ENCODE measurements around the gene CARS2. TPM values are rescaled to one million over a fixed set of nuclear protein-coding genes. Genes with fewer than 3 reads are reported as not detected.
A peak's percentile ranks its signal among the peaks of the same experiment; 100 is the strongest.

CARS2 gene
- total RNA-seq, 4 donors from 2014 or later: 40.0 to 398 (median 65.2) TPM

- DNase-seq (ENCODE audit: low spot score): peak; percentile 93
- peak; percentile 78 for ATAC-seq (ENCODE audit: low FRiP score)
- TF ChIP-seq, protein P1, sequence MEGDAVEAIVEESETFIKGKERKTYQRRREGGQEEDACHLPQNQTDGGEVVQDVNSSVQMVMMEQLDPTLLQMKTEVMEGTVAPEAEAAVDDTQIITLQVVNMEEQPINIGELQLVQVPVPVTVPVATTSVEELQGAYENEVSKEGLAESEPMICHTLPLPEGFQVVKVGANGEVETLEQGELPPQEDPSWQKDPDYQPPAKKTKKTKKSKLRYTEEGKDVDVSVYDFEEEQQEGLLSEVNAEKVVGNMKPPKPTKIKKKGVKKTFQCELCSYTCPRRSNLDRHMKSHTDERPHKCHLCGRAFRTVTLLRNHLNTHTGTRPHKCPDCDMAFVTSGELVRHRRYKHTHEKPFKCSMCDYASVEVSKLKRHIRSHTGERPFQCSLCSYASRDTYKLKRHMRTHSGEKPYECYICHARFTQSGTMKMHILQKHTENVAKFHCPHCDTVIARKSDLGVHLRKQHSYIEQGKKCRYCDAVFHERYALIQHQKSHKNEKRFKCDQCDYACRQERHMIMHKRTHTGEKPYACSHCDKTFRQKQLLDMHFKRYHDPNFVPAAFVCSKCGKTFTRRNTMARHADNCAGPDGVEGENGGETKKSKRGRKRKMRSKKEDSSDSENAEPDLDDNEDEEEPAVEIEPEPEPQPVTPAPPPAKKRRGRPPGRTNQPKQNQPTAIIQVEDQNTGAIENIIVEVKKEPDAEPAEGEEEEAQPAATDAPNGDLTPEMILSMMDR (IDR thresholded peaks at IDR 0.05): no peak
Measured at GRCh38 chr13:110715395-110716246, 9.7 kb upstream of the CARS2 start.

- DNase-seq (ENCODE audit: low spot score) (peak; percentile 31), ATAC-seq (ENCODE audit: low FRiP score) (no peak)
- TF ChIP-seq, protein P1 (IDR thresholded peaks at IDR 0.05): no peak
Measured at GRCh38 chr13:110714797-110715394, 9.0 kb upstream of the CARS2 start.

- ATAC-seq (ENCODE audit: low FRiP score) (no peak), DNase-seq (ENCODE audit: low spot score) (no peak)
- TF ChIP-seq, protein P1 (IDR thresholded peaks at IDR 0.05): no peak
Measured at GRCh38 chr13:110713981-110714796, 8.3 kb upstream of the CARS2 start.

DNA sequence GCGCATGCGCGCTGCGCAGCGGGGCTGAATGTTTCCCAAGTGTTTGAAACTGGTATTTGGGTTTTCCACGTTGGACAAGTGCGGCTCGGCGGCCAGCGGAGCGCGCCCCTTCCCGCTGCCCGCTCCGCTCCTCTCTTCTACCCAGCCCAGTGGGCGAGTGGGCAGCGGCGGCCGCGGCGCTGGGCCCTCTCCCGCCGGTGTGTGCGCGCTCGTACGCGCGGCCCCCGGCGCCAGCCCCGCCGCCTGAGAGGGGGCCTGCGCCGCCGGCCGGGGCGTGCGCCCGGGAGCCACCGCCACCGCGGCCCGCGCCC, 7.7 kb upstream of the CARS2 start, which contains the start of gene ING1:
Gene ING1 (plus strand): TSS at position 59 of the 311 bp plus-strand sequence. CDS start 450 bp downstream, outside the sequence.
- no peak for DNase-seq (ENCODE audit: low spot score)
- TF ChIP-seq, protein P1 (IDR thresholded peaks at IDR 0.05): no peak
- no peak for ATAC-seq (ENCODE audit: low FRiP score)

- DNase-seq (ENCODE audit: low spot score) (peak; percentile 90), ATAC-seq (ENCODE audit: low FRiP score) (peak; percentile 78)
- TF ChIP-seq, protein P1 (IDR thresholded peaks at IDR 0.05): no peak
Measured at GRCh38 chr13:110712849-110713641, 7.1 kb upstream of the CARS2 start.

DNA sequence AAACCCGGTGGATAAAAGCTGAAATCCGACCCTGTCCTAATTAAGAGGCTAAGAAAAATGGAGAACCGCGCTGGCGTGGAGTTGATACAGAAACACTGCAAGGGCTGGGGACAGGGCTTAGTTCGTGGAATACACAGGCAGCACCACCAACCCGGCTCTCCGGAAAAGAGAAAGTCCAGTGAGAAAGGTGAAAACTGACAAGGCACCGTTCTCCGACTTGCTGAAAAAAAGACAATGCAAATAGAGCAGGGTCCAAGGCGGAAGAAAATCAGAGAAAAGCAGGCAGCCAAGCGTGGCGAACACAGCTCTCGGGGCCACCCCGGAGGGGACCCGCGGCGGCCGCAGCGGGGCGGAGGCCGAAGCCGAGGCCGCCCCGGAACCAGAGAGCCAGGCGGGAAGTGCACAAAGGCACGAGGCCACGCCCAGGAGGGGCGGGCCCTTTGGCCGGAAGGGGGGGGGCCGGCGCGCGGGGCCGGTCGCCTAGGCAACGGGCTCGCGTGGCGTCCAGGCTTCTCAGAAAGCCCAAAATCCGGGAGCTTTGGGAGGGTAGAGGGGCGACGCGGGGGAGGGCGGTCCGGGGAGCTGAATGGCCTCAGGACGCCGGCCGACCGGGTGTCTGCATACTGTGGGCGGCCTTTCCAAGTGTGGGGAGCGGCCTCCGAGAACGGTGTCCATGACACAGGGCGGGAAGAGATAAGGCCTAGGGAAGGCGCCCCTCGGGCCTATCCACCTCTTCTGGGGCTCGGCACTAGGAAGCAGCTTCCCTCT, 6.3 kb upstream of the CARS2 start:
- TF ChIP-seq, protein P1 (IDR thresholded peaks at IDR 0.05): no peak

More for the DNA sequence above, 6.3 kb upstream of the CARS2 start:
- peak; percentile 38 for DNase-seq (ENCODE audit: low spot score)
- peak; percentile 48 for ATAC-seq (ENCODE audit: low FRiP score)
